Fibroblast of lung (primary cell): ENCODE results near the gene XYLT1. TPM values are rescaled to one million over a fixed set of nuclear protein-coding genes. Genes with fewer than 3 reads are reported as not detected.

Experiments
- DNase-seq, 2 donors: peaks; one replicate each; pipeline versions ENCODE4 v3.0.0 to v3.0.0-alpha.2; 2010; ENCODE audit warnings: low read depth in 2 of 2
- H2AFZ ChIP-seq: 2 replicates; pipeline ENCODE4 v1.5.1; 2012; ENCODE audit warnings: low read length, control low read depth, inconsistent platforms
- H3K27ac ChIP-seq: 2 replicates; pipeline ENCODE4 v1.5.1; 2011; ENCODE audit warnings: low read length, control low read depth; ENCODE audit not compliant: insufficient read depth
- H3K27me3 ChIP-seq: 2 replicates; pipeline ENCODE4 v1.5.1; 2011; ENCODE audit warnings: mild to moderate bottlenecking, low read length; ENCODE audit not compliant: control insufficient read depth, insufficient read depth
- H3K36me3 ChIP-seq: 2 replicates; pipeline ENCODE4 v1.5.1; 2011; ENCODE audit warnings: low read length; ENCODE audit not compliant: control insufficient read depth, insufficient read depth
- H3K4me1 ChIP-seq: 2 replicates; pipeline ENCODE4 v1.5.1; 2011; ENCODE audit warnings: low read length; ENCODE audit not compliant: control insufficient read depth, insufficient read depth; ENCODE audit errors: extremely low read depth
- H3K4me2 ChIP-seq: 2 replicates; pipeline ENCODE4 v1.5.1; 2011; ENCODE audit warnings: low read length, control low read depth; ENCODE audit not compliant: insufficient read depth; ENCODE audit errors: extremely low read depth
- H3K4me3 ChIP-seq, 4 experiments: fragments of 200-600 bp in 1 of 4; sonication (generic) in 1 of 4; replicated peaks in 1 of 4; 2 replicates each; pipeline ENCODE4 v1.5.1; 2011 to 2016; ENCODE audit warnings: low read length in 4 of 4, low read depth in 3 of 4, mild to moderate bottlenecking in 3 of 4, control low read depth in 2 of 4, inconsistent platforms in 1 of 4, mixed read lengths in 1 of 4; ENCODE audit not compliant: insufficient read depth in 1 of 4; ENCODE audit errors: control extremely low read depth in 1 of 4
- H3K79me2 ChIP-seq: 2 replicates; pipeline ENCODE4 v1.5.1; 2012; ENCODE audit warnings: mild to moderate bottlenecking, low read length, inconsistent platforms; ENCODE audit not compliant: control insufficient read depth, insufficient read depth
- H3K9ac ChIP-seq: 2 replicates; pipeline ENCODE4 v1.5.1; 2011; ENCODE audit warnings: mild to moderate bottlenecking, low read length, control low read depth; ENCODE audit not compliant: insufficient read depth
- H3K9me3 ChIP-seq: 2 replicates; pipeline ENCODE4 v1.5.1; 2012; ENCODE audit warnings: low read depth, low read length; ENCODE audit not compliant: control insufficient read depth, insufficient read depth
- H4K20me1 ChIP-seq: 2 replicates; pipeline ENCODE4 v1.5.1; 2011; ENCODE audit warnings: low read length; ENCODE audit not compliant: control insufficient read depth, insufficient read depth; ENCODE audit errors: extremely low read depth
- CTCF ChIP-seq, 2 donors: IDR thresholded peaks in 1 of 2; conservative IDR thresholded peaks in 1 of 2; 1 replicate in 1 of 2; 2 replicates in 1 of 2; pipeline ENCODE4 v1.5.1; 2011 to 2012; ENCODE audit warnings: low read length in 2 of 2, control low read depth in 1 of 2, inconsistent platforms in 1 of 2, low read depth in 1 of 2, mild to moderate bottlenecking in 1 of 2
- EZH2 ChIP-seq: IDR thresholded peaks from 2 replicates; pipeline ENCODE4 v1.5.1; 2012; ENCODE audit warnings: low read length, control low read depth, mild to moderate bottlenecking; ENCODE audit errors: missing control alignments
- polyA plus RNA-seq, 2 donors: library from polyadenylated mRNA; depleted of rRNA in 1 of 2; stranded (reverse) in 1 of 2; unstranded in 1 of 2; fragments of >200 nt; gene quantifications; 2 replicates each; pipeline ENCODE4 v1.2.1, GENCODE V29; 2011 to 2012; ENCODE audit warnings: missing spikeins in 1 of 2
- total RNA-seq: library from RNA; depleted of rRNA; stranded (reverse); fragments of >200 nt; gene quantifications from 2 replicates; pipeline ENCODE4 v1.2.1, GENCODE V29; 2014

The XYLT1 gene
- total and polyA plus RNA-seq, 2 donors (not counting 1 experiment from before 2014, with no cell fraction given), result 9.3 to 21.8 TPM

- H2AFZ ChIP-seq, result no peak overlapping the region
- DNase-seq, result peak; percentile 77 to 84
- no peaks in the 10 kb centered on the region for H3K27me3 ChIP-seq
- no peaks in the 10 kb centered on the region for H3K9me3 ChIP-seq
- H3K4me1 ChIP-seq, result peaks cover 10% of the 10 kb centered on the region
- H3K79me2 ChIP-seq, result no peaks in the 10 kb centered on the region
- H4K20me1 ChIP-seq, result no peaks in the 10 kb centered on the region
- H3K36me3 ChIP-seq, result no peaks in the 10 kb centered on the region
- no peak overlapping the region for H3K9ac ChIP-seq
- no peak overlapping the region for H3K4me2 ChIP-seq
- no peak overlapping the region for H3K4me3 ChIP-seq
- H3K27ac ChIP-seq, result no peak overlapping the region
- TF ChIP-seq EZH2 (no peak), CTCF (conservative IDR thresholded peaks at IDR 0.05 in 1 of 2, IDR thresholded peaks at IDR 0.05 in 1 of 2; ENCODE audit: low read depth in 1 of 2, low read length in 2 of 2) (no peak)
Observed at GRCh38 chr16:17511340-17511739, 40.6 kb upstream of the XYLT1 start.

- no peaks in the 10 kb centered on the region for H3K27me3 ChIP-seq
- peak in 1 of 2 donors; percentile 93 for DNase-seq
Observed at GRCh38 chr16:17510567-17510966, 39.8 kb upstream of the XYLT1 start.

GRCh38 chr16:17509194-17509593 lies 38.4 kb upstream of the XYLT1 start:
- no peak overlapping the region for H3K4me2 ChIP-seq
- no peaks in the 10 kb centered on the region for H3K79me2 ChIP-seq
- no peak for TF ChIP-seq CTCF (conservative IDR thresholded peaks at IDR 0.05 in 1 of 2, IDR thresholded peaks at IDR 0.05 in 1 of 2; ENCODE audit: low read depth in 1 of 2, low read length in 2 of 2)
- no peak overlapping the region for H2AFZ ChIP-seq
- DNase-seq, result peak in 1 of 2 donors; percentile 98
- H3K36me3 ChIP-seq, result no peaks in the 10 kb centered on the region
- no peak overlapping the region for H3K27ac ChIP-seq
- no peaks in the 10 kb centered on the region for H3K9me3 ChIP-seq
- H3K4me1 ChIP-seq, result peaks cover 7% of the 10 kb centered on the region
- no peak overlapping the region for H3K4me3 ChIP-seq
- no peaks in the 10 kb centered on the region for H3K27me3 ChIP-seq
- H4K20me1 ChIP-seq, result no peaks in the 10 kb centered on the region
- no peak overlapping the region for H3K9ac ChIP-seq

More at GRCh38 chr16:17510567-17510966, 39.8 kb upstream of the XYLT1 start:
- Histone ChIP-seq H3K9me3 (no peaks in the 10 kb centered on the region), H3K4me1 (peaks cover 10% of the 10 kb centered on the region), H3K4me2 (no peak overlapping the region), H3K79me2 (no peaks in the 10 kb centered on the region), H3K36me3 (no peaks in the 10 kb centered on the region), H2AFZ (no peak overlapping the region), H3K9ac (no peak overlapping the region), H3K27ac (no peak overlapping the region), H3K4me3 (no peak overlapping the region), H4K20me1 (no peaks in the 10 kb centered on the region)
- TF ChIP-seq CTCF (conservative IDR thresholded peaks at IDR 0.05 in 1 of 2, IDR thresholded peaks at IDR 0.05 in 1 of 2; ENCODE audit: low read depth in 1 of 2, low read length in 2 of 2) (no peak), EZH2 (no peak)
